ENCODE data around the gene PRLR.
A peak's percentile ranks its signal among the peaks of the same experiment; 100 is the strongest.
"Not testable (repeated sequence)": the region's sequence is repeated elsewhere in the genome, so short reads cannot be mapped to it uniquely, and the experiment has no call there.

The PRLR gene

DNA sequence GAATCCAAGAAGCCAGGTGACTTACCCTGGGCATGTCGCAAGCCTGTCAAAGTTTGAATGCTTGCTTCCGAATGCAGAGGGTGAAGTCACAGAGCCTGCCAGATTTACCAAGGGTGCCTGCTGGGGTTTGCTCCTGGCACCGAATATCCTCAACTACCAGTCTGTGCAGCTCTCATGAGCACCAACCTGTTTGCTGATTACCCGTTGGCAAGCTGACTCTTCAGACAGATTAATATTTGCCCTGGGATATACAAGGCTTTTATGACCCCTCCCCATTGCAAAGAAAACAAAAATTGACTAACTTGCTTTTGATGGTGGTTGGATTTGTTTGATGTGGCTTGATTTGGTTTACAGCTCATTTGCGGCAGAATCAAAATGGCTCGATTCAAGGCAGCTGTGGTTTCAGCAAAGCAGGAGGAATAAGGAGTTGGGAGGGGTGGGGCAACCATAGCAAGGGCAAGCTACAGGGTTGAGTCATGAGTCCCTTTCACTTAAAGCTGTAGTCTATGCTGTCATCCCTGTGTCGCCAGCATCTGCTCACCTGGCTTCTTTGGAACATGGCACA is 100.3 kb downstream of the PRLR start:
- peak; percentile 5 to 11 for DNase-seq (ENCODE audit: low read depth in 1 of 2, low spot score in 1 of 2)

- no peak for DNase-seq (ENCODE audit: low read depth in 1 of 2, low spot score in 1 of 2)
Observed at GRCh38 chr5:35129276-35129675, 101.0 kb downstream of the PRLR start.

- DNase-seq (ENCODE audit: low read depth in 1 of 2, low spot score in 1 of 2) = no peak
Observed at GRCh38 chr5:35127006-35127405, 103.3 kb downstream of the PRLR start.

GRCh38 chr5:35125746-35126145 is 104.5 kb downstream of the PRLR start:
- DNase-seq (ENCODE audit: low read depth in 1 of 2, low spot score in 1 of 2) = no peak

DNA sequence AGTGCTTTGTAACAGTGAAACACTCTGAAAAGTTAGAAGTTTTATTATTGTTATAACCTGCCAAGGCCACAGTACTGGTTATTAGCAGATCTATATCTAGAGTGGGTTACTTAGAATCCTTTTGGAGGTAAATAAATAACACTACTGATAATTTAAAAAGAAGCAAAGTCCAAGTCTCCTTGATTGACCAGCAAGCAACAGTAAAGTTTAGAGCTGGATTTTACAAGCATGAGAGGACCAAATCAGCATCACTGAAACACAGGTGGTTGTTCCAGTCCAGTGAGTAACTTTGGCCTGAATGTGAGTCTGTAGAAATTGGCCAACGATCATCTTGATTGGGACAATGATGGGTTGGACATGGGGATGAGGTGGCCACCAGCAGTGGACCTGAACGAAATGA is 105.4 kb downstream of the PRLR start:
- no peak for DNase-seq (ENCODE audit: low read depth in 1 of 2, low spot score in 1 of 2)

DNA sequence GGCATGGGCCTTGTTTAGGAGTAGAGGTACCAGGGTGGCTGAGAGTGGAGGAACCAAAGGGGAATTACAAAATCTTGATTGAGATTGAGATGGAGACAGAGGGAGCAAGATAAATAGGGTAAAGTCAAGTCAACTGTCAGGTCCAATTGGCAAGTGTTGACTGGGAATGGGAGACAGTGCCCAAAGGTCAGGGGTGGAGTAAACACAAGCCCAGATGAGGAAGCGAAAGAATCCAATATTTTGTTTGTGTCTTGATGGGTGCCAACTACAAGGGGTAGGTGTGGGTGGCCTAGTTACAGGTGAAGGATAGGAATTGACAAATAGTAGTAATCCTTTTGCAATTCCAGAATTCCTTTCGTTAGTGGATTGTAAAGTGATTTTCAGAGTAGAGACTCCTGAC is 107.5 kb downstream of the PRLR start:
- DNase-seq (ENCODE audit: low read depth in 1 of 2, low spot score in 1 of 2) = no peak

DNA sequence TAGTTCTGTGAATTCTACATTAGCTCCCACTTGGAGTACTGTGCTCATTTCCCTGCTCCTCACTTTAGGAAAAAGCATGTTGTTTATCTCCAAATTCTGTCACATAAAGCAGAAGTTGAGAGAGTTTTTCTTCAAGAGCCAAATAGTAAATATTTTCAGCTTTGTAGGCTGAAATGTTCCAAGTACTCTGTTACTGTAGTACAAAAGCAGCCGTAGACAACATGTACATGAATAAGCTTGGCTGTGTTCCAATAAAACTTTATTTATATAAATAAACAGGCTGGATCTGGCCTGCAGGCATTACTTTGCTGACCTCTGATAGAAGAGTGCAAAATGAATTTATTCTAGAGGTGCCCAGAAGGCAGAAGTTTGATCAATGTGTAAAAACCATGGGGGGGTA is 109.6 kb downstream of the PRLR start:
- DNase-seq (ENCODE audit: low read depth in 1 of 2, low spot score in 1 of 2) = no peak

- DNase-seq (ENCODE audit: low read depth in 1 of 2, low spot score in 1 of 2) = no peak
Observed at GRCh38 chr5:35117967-35118366, 112.3 kb downstream of the PRLR start.

DNA sequence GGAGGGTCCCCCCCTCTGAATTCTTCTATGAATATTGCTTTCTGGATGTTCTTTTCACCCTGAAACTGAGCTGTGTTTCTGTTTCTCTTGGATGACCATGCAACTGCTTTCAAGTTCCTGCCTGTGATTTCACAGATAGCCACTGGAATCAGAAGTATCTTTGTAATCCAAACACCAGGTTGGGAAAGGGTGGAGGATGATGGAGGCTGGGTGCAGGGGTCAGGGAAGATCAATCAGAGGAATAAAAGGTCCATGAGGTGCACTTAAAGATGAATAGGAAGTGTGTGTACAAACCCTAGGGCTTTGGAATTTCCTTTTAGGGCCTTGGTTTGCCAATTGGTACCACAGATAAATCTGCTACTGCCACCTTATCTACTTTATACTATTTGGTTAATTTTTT is 114.4 kb downstream of the PRLR start:
- no peak for DNase-seq (ENCODE audit: low read depth in 1 of 2, low spot score in 1 of 2)

- no peak for DNase-seq (ENCODE audit: low read depth in 1 of 2, low spot score in 1 of 2)
Observed at GRCh38 chr5:35114698-35115097, 115.6 kb downstream of the PRLR start.

DNA sequence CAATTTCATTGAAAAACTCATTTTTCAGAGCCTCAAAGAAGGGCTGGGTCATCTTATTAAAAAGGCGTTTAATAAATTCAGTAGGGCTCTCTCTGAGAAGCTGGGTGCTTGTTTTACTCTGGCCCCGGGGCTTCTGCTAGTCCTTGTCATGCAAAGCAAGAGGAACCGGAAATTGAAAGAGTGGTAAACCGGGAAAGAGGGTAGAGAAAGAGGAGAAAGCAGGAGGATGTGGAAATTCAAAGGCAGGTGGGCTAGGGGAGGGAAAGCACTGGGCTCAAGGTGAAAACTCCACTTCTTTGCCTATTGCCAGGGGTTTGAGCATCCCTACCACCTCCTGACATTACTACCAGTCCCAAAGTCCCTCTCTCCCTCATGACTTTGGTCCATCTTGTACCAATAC is 118.0 kb downstream of the PRLR start:
- no peak for DNase-seq (ENCODE audit: low read depth in 1 of 2, low spot score in 1 of 2)

GRCh38 chr5:35104550-35104949 is 125.7 kb downstream of the PRLR start:
- DNase-seq (ENCODE audit: low read depth in 1 of 2, low spot score in 1 of 2) = not testable (repeated sequence)

DNA sequence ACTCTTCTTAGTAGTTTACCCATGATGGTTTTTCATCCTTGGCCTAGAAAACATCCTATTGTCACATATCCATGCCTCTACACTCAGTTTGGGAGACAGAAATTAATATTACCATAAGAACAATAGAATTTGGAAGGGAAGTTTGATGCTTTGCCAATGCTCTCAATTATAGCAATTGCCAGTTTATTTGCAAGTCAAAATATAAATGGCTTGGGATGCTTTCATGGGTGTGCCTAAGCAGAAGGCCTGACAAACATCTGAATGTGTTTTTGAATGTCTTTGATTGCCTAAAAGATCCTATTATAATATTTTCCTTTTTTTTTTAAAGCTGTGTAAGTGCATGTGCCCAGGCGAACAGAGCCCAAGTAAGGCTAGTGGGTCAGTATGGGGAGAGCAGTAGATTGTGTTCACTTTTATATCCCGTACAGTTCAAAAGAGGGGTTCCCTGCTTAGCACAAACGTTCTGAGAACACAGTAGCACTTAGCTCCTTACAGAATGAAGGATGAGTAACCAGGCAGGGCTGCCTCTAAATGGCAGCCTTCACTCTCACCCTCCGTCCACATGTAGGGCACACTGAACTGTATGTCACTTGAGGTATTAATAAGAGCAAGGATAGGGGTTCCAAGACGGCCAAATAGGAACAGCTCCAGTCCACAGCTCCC is 126.5 kb downstream of the PRLR start:
- DNase-seq (ENCODE audit: low read depth in 1 of 2, low spot score in 1 of 2) = no peak

DNA sequence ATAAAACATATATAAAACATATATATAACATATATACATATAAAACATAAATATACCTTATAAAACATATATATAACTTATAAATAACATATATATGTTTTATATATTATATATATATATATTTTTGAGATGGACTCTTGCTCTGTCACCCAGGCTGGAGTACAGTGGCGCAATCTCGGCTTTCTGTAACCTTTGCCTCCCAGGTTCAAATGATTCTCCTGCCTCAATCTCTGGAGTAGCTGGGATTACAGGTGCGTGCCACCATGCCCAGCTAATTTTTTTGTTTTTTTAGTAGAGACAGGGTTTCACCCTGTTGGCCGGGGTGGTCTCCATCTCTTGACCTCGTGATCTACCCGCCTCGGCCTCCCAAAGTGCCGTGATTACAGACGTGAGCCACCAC is 128.6 kb downstream of the PRLR start:
- DNase-seq (ENCODE audit: low read depth in 1 of 2, low spot score in 1 of 2) = not testable (repeated sequence)

DNA sequence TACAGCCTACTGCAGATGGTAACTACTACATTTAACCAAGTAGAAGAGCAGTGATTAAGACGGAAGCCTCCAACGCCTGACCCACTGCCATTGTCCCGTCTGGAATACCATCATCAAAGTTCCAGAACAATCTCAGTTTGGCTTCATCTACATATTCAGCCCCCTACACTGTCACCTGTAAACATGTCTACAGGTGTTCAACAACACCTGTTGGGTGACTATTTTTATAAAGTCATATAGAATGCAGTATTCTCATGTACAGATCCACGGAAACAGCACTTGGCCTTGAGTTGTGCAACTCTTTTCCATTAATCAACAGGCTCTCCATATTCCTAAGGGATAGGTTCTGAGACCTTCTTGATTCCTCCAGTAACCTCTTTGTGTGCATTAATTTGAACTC is 129.3 kb downstream of the PRLR start:
- no peak for DNase-seq (ENCODE audit: low read depth in 1 of 2, low spot score in 1 of 2)

GRCh38 chr5:35098214-35098613 is 132.1 kb downstream of the PRLR start:
- DNase-seq (ENCODE audit: low read depth in 1 of 2, low spot score in 1 of 2) = no peak

DNA sequence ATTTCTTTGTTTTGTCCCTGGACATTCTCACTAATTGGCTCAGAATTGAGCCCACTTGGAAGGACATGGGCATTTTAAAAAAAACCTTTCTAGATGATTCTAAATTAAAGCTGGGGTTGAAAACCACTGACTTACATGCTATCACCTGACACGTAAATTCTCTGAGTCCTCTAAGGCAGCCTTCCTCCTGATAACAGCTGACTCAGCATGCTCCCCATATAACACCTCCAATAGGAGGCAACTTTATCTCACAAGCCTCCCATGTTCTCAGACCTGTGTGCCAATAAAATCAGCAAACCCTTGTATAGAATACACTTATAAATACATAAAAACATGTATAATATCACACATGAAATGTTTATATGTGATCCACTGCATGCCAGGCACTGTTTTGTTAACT is 133.4 kb downstream of the PRLR start:
- DNase-seq (ENCODE audit: low read depth in 1 of 2, low spot score in 1 of 2) = no peak

- DNase-seq (ENCODE audit: low read depth in 1 of 2, low spot score in 1 of 2) = no peak
Observed at GRCh38 chr5:35096216-35096615, 134.1 kb downstream of the PRLR start.

GRCh38 chr5:35095366-35095765 is 134.9 kb downstream of the PRLR start:
- no peak for DNase-seq (ENCODE audit: low read depth in 1 of 2, low spot score in 1 of 2)

DNA sequence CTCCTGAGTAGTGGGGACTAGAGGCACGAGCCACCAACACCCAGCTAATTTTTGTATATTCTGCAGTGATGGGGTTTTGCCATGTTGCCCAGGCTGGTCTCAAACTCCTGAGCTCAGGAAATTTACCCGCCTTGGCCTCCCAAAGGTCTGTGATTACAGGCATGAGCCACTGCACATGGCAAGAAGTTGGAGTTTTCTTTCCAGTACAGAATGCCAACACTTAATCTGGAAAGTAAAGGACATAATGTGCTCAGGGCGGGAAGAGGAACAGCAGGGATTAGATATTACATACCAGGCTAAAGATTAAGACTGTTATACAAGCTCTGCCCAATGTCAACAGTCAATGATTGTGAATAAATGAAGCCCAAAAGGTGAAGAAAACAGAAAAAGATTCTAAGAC is 135.3 kb downstream of the PRLR start:
- DNase-seq (ENCODE audit: low read depth in 1 of 2, low spot score in 1 of 2) = no peak

GRCh38 chr5:35092703-35093102 is 137.6 kb downstream of the PRLR start:
- DNase-seq (ENCODE audit: low read depth in 1 of 2, low spot score in 1 of 2) = no peak

- DNase-seq (ENCODE audit: low read depth in 1 of 2, low spot score in 1 of 2) = no peak
Observed at GRCh38 chr5:35091704-35092103, 138.6 kb downstream of the PRLR start.
